Stimulated activated naive CD8-positive, alpha-beta T cell treated with anti-CD3 and anti-CD28 coated beads, Interleukin-15, Interleukin-2, amounts not matched to agents 100 U/mL and 50 U/mL, for 24 hours (primary cell): ENCODE data around the gene WDR33.
"Not testable (repeated sequence)": the region's sequence is repeated elsewhere in the genome, so short reads cannot be mapped to it uniquely, and the experiment has no call there.

Experiments
- ATAC-seq: fragments of 150-1000 bp; cut with Tn5 transposase; one replicate; pipeline ENCODE4 v1.10.0; 2021
- DNase-seq: peaks from one replicate; pipeline ENCODE4 v3.0.0; 2021

WDR33 gene

DNA sequence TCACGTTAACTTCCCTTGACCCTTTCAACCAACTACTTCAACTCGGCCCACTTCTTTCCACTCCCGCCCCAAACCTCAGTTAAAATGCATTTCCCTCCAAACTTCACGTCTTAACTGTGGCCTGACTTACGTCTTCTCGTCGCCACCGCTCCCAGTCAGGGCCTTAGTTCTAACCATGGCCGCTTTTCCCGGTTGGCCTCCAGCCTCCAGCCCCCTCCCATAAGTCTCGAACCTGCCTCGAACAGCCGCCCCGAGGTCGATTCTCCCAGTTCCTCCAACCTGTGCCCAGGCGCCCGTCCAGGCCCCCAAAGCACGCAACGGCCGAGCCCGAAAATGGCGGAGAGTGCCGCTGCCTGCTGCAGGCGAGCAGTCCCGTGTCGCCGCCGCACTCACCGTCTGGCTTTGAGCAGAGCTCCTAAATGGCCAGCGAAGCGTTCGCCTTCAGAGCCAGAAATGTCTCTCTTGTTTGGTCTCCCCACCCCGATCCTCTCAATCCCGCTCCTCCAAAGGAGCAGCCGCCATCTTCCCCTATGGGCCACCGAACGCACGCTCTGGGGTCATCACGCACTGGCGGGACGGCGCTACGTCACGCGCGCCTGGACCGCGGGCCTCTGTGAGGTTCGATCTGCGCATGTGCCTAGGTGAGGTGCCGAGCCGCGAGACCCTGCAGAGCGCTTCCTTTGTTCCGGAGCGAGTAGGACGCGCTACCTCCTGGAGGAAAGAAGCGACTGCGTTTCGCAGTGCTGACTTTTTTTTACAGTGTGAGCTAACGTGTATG, at the start of gene WDR33:
WDR33 (minus strand) TSS at position 553 of the 778 bp plus-strand sequence. CDS start 40,190 bp downstream, outside the sequence.
- DNase-seq: peak; percentile 95
- peak; percentile 99 for ATAC-seq

DNA sequence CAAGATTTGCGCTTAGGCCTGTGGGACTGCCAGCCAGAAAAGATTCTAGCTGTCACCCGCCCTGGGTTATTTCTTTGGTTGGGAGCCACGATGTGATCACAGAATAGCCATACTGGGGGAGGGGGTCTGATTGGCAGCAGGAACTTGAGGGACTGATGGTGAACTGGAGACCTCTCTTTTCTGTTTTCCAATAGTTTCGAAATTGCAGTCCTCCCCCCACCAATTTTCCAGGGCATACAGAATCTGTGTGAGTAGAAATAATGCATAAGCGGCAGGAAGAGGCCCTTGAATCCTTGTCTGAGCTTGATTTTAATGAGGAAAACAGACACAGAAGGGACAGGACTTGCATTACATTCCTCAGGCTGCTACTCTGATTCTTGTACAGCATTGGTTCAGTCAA, 49.2 kb upstream of the WDR33 start:
- DNase-seq: no peak
- ATAC-seq: no peak

DNA sequence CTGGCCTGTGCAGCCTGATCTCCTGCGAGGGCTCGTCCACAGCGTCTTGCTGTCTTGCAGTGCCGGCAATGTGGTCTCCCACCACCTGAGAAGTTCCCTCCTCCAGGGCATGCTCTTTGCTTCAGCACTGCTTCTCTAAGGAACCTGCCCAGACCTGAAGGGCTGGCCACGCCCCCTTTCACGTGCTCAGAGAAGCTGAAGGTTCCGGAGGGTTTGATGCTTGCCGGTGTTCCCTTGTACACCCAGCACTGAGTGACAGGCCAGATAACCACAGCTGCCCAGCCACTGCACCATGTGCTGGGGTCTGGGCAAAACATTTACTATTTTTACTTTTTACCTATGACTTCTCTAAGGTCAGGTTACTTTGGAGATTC, 48.7 kb upstream of the WDR33 start:
- ATAC-seq (no peak), DNase-seq (peak; percentile 65)

DNA sequence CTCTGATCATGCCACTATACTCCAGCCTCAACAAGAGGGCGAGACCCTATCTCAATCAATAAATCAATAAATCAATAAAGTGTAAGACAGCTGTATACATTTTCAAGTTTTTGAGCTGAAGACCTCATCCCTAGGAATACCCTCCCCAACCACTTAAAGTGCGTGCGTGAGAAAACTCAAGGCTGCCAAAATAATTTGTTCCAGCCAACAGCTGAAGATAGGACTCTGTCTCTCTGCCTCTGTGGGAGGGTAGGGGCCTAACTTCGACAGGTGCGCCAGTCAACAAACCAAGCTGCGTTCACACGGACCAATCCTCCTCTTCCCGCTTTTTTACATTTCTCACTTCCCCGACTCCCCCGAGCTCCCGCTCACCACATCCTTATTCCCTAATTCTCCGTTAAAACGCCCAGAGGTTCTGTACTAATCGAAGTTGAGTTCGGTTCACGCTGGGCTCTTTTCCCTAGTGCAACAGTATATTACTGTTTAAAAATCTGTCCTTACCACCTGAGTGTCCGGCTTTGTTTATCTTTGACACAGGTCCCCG, 46.4 kb upstream of the WDR33 start:
- peak; percentile 20 for DNase-seq
- ATAC-seq: no peak

DNA sequence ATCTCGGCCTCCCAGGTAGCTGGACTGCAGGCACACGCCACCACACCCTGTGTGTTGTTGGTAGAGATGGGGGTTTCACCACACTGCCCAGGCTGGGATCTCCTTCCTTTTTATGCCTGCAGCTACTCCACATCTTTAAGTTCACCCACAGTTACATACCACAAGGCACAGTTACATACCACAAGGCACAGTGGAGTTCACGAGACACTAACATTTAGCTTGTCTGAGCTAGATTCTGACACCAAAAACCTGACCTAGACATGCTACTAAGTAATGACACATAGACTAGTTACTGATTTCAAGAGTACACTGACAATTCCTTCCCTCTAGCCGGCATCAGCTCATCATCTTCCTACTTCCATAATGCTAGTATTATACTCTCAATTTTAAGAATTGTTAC, 42.7 kb upstream of the WDR33 start:
- ATAC-seq (no peak), DNase-seq (no peak)

DNA sequence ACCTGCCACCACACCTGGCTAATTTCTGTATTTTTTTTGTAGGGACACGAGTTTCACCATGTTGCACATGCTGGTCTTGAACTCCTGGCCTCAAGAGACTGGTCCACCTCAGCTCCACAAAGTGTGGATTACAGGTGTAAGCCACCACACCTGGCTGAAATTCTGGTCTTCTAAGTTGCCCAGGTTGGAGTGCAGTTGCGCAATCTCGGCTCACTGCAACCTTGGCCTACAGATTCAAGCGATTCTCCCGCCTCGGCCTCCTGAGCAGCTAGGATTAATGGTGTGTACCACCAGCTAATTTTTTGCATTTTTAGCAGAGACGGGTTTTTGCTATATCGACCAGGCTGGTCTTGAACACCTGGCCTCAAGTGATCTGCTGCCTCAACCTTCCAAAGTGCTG, 41.4 kb upstream of the WDR33 start:
- DNase-seq (no peak), ATAC-seq (no peak)

DNA sequence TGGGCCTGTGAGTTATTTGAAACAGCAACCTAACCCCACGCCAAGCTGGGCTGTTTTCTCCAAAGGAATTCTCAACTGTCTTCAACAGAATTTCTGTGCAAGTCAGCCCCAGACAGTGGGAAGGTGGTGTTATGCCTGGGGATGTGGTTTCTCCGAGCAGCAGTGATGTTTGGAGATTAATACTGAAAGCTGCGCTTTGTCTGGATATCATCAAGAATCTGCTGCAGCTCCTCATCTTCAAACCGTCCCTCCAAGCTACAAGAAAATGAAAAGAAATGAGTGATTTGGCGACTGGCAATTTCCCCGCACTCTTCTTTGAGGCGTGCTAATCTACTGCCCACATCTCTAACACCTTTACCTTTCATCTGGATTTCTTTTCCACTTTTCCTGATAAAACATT, 37.0 kb upstream of the WDR33 start:
- ATAC-seq (no peak), DNase-seq (no peak)

DNA sequence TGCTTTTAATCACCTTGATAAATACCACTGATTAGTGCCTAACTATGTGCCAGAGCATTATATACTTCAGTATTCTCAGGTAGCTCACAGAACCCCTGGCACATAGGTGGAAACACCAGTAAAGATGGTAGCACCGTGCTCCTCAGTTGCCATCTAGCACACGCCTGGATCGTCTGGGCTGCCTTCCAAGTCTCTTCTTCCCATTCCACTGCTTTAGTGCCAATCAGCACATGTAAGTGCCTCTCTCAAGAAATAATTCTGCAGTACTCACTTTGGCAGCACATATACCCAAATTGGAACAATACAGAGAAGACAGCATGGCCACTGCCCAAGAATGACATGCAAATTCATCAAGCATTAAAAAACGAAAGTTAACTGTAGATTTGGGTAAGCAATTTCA, 34.0 kb upstream of the WDR33 start:
- ATAC-seq (no peak), DNase-seq (no peak)

DNA sequence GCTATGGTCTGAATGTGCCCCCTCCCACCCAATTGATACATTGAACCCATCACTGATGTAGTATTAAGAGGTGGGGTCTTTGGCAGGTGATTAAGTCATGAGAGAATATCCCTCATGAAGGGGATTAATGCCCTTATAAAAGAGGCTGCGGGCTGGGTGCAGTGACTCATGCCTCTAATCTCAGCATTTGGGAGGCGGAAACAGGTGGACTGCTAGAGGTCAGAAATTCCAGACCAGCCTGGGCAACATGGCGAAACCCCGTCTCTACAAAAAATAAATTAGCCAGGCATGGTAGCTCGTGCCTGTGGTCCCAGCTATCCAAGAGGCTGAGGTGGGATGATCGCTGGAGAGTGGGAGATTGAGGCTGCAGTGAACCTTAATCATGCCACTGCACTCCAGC, 32.7 kb upstream of the WDR33 start:
- no peak for DNase-seq
- ATAC-seq: no peak

DNA sequence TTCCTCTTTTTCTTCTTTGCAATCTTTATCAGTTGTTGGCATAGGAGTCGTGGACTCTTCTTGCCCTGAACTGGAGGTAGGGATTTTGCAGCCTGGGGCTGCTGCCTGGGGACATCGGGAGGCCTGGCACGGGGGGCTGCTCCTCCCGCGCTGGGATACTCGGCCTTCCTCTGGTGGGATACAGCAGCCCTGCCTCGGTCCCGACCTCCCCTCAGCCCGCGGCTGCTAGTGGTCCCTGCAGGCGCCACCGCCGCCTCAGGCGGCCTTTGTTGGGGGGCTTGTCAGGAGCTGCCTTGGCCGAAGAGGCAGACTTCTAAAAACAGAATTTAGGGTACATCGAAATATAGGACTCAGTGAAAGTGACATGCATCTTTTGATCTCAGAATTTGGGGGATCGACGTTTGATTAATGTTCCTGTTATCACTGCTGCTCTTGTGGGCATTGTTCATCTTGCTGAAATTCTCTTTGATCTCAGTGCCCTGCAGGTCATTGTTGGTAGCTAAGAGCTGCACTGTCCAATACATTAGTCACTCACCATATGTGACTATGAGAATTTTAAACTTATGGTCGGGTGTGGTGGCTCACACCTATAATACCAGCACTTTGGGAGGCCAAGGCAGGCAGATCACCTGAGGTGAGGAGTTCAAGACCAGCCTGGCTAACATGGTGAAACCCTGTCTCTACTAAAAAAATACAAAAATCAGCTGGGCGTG, 30.7 kb upstream of the WDR33 start:
- DNase-seq: no peak
- ATAC-seq: no peak

DNA sequence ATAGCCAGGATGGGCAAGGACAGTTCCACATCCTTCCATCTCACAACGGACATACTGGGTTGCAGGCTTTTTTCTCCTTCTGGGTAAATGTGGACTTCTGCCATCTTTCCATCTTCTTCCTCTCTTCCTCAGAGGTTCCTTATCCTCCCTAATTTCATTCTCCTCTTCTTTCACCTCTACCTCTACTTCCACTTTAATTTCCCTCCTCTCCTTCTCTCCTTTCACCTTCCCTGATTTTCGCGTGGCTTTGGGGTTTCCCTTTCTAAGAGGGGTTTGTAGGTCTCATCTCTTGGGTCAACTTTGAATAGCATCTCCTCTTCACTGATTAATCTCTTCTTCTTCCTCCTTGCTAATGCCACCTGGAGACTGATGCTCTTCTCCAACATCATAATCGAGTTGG, 29.9 kb upstream of the WDR33 start:
- DNase-seq (no peak), ATAC-seq (no peak)

DNA sequence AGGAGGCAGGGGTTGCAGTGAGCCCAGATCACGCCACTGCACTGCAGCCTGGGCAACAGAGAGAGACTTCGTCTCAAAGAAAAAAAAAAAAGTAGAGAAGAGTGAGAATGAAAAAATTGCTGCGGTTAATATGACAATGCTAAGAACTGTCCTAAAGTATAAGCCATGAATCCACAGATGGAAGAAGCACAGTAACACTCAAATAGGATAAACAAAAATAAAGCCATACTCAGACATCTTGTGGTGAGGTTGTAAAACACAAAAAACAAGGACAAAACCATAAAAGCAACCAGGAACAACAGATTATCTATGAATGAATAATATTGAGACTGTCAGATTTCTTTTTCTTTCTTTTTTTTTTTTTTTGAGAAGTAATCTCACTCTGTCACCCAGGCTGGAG, 24.0 kb upstream of the WDR33 start:
- DNase-seq: no peak
- no peak for ATAC-seq

DNA sequence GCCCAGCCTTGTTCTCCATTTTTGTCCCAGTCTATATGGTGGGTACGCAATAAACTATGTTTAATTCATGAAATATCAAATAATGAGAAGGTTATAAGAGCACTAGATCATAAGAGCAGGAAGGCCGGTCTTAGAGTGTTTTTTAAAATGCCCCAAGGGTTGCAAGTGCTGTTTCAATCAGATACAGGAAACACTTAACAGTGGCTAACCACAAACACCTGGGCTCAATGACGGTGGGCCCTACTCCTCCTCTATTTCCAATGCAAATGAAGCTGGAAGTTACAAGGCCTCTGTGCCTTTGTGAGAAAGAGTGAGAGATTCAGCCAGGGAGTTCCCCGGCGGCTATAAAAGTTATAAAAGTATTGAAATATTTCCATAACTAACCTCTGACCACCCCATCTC, 18.9 kb upstream of the WDR33 start:
- peak; percentile 69 for DNase-seq
- ATAC-seq: peak; percentile 98

DNA sequence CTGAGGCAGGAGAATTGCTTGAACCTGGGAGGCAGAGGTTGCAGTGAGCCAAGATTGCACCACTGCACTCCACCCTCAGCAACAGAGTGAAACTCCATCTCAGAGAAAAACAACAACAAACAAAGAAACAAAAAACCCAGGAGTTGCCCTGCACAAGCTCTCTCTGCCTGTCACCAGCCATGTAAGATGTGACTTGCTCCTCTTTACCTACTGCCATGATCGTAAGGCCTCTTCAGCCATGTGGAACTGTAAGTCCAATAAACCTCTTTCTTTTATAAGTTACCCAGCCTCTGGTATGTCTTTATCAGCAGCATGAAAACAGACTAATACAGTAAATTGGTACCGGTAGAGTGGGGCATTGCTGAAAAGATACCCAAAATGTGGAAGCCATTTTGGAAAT, 15.7 kb upstream of the WDR33 start:
- not testable (repeated sequence) for ATAC-seq, DNase-seq

DNA sequence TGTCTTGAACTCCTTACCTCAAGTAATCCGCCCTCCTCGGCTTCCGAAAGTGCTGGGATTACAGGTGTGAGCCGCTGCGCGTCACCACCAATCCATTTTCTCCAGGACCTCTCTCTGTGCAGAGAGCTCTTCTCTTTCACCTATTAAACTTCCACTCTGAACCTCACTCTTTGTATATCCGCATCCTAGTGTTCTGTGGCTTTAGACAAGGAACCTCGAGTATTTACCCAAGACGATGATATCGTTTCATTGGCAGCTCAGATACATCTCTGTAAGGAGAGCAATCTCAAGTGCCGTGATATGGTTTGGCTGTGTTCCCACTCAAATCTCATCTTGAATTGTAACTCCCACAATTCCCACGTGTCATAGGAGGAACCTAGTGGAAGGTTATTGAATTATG, 15.1 kb upstream of the WDR33 start:
- DNase-seq (no peak), ATAC-seq (no peak)

DNA sequence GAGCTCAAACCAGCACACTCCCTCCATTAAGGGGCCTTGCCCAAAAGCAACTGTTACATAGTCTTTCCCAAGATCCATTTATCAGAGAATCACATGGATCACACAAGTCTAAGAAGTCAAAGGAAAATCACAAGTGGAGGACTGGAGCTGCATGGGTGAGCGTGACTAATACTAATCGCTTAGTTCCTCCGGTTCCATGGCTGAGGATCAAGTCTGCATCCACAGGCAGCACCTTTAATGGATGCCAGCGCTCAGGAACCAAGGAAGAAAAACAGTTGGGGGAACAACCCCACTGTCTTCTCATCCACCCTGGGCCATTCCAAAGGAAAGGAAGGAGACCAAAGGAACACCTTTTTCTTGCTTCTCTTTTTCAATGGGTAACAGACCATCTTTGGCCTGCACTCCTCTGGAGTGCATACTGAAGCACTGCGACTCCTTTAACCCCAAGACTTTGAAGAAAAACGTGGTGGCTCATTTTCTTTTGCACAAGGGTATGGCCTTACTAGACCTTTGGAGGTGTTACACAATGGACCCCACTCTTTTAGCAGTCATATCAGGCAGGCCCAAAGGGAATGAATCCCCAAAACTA, 9.2 kb upstream of the WDR33 start:
- ATAC-seq (no peak), DNase-seq (no peak)

DNA sequence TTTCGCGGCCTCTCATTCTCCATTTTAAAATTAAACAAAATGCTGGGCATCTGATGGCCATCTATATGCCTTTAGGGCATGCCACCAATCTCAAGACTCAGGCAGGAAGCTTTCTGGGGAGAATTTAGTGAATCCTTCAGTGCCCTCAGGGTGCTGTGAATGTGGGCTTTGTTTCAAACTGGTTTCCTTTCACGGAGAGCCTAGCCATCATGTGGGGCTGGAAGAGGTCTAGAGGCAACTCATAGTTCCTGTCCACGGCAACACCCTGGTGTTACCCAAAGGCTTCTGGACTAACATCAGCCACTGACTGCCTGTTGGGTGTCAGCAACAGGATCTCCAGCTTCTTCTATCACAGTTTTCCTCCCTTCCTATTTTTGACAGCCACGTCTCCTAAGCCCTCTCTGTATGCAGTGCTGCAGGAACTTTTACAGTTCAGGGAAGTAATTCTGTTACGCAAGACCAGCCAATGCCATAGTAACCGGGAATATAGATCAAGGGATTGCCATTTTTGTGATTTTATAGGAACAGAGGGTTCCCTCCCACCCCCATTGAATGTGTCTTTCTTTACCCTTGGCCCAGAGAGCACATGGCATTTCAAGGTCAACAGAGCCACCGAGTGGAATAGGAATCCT, 7.9 kb upstream of the WDR33 start:
- ATAC-seq: no peak
- DNase-seq: no peak

DNA sequence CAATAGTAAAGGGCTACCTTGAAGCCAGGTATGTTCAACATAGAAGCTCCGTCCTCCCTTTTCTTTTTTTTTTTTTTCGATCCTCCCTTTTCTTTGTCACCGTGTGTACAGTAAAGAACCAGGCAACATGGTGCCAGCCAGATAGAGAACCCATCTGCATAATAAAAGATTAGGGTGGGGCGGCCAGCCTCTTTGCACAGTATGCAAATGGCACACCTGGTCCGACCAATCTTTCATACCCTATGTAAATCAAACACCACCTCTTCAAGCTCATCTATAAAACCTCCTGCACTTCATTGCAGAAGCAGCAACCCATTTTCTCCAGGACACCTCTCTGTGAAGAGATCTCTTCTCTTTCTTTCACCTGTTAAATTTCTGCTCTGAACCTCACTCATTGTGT, 7.3 kb upstream of the WDR33 start:
- DNase-seq (no peak), ATAC-seq (no peak)

DNA sequence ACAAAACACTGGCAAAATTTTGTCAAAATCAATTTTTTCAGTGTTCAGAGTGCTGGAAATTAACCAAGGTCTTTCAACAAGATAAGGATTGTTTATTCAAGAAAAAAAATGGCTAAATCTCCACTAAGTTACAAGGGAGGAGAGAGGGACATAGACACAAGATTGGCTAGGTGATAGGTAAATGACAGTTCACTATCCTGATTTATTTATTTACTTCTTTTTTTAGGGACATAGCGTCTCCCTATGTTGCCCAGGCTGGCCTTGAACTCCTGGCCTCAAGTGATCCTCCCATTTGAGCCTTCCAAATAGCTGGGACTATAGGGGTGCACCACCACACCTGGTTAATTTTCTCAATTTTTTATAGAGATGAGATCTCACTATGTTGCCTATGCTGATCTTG, 3.7 kb upstream of the WDR33 start:
- no peak for ATAC-seq
- no peak for DNase-seq

DNA sequence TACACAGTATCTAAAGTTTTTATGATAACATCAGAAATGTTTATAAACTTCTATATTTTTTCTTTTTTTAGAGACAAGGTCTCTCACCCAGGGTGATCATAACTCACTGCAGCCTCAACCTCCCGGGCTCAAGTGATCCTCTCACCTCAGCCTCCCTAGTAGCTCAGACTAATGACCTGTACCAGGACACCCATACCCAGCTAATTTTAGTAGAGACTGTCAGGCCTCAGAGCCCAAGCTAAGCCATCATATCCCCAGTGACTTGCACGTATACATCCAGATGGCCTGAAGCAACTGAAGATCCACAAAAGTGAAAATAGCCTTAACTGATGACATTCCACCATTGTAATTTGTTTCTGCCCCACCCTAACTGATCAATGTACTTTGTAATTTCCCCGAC, 1.5 kb upstream of the WDR33 start:
- not testable (repeated sequence) for DNase-seq

DNA sequence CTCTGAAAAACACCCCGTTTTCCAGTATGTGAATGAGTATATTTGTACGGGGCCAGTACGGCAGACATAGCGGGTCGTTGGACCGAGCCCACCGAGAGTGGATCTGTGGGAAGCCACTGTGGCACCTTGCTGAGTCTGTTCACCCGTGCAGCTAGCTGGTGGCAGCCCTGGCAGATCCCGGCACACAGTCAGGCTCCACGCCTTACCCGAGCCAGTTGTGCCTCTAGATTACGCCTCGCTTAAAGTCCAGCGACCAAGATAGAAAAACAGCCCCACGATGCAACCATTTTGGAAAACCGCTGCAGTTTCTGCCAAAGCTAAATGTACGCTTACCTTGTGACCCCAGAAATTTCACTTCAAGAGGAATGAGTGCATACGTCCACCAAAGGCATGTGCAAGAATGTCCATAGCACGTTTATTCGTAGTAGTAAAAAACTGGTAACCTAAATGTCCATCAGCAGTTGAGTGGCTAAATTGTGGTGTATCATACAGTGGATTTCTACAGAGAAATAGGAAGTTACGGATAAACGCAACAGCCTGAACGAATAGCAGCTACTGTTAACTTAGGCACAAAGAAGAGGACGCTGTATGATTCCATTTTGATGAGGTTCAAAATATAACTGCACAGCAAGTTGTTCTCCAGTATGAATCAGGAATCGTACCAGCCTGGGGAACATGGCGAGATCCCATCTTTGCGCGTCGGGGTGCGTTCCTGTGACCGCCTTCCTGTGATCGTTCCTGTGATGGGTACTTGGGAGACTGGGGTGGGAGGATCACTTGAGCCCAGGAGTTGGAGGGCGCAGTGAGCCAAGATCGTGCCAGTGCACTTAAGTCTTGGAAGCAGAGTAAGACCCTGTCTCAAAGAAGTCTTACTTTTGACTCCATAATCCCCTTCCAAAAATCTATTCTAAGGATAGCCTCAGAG, 688 bp upstream of the WDR33 start:
- ATAC-seq (peak; percentile 38), DNase-seq (no peak)

More for the DNA sequence above, 1.5 kb upstream of the WDR33 start:
- ATAC-seq: not testable (repeated sequence)
